ENCODE results near the gene DLG2. TPM values are rescaled to one million over a fixed set of nuclear protein-coding genes. Genes with fewer than 3 reads are reported as not detected.
"Not testable (repeated sequence)": the region's sequence is repeated elsewhere in the genome, so short reads cannot be mapped to it uniquely, and the experiment has no call there.

DLG2 gene
- total RNA-seq, 2 experiments from 2014 or later = 2.0 to 2.1 TPM

- Histone ChIP-seq H3K4me3 (ENCODE audit: low read length) (no peak overlapping the region), H3K27ac (ENCODE audit: low read depth in 1 of 2, low read length in 2 of 2) (no peak overlapping the region), H3K27me3 (ENCODE audit: control insufficient read depth in 1 of 2, insufficient read depth in 2 of 2, low read length in 2 of 2) (no peaks in the 10 kb centered on the region), H3K36me3 (ENCODE audit: insufficient read depth, low read length) (no peaks in the 10 kb centered on the region), H3K4me1 (ENCODE audit: insufficient read depth, low read length) (no peaks in the 10 kb centered on the region), H3K9me3 (ENCODE audit: control insufficient read depth in 1 of 2, insufficient read depth in 1 of 2, low read length in 2 of 2) (peaks cover 0 to 7% of the 10 kb centered on the region in 2 experiments)
- intact Hi-C loops (cut with DNase I, micrococcal nuclease) = no loop called here
- H3K9me3 Mint-ChIP-seq = peaks cover 10% of the 10 kb centered on the region
- no peak overlapping the region for H3K4me3 Mint-ChIP-seq
- no peaks in the 10 kb centered on the region for H3K4me1 Mint-ChIP-seq (ENCODE audit: low read depth)
- TF ChIP-seq CTCF (IDR thresholded peaks at IDR 0.05) = no peak
- H3K27me3 Mint-ChIP-seq = no peaks in the 10 kb centered on the region
- POLR2A ChIA-PET = no interaction called here
- ATAC-seq (ENCODE audit: poor library complexity) (no peak), DNase-seq (no peak)
- no peaks in the 10 kb centered on the region for H3K36me3 Mint-ChIP-seq (ENCODE audit: low read depth)
- CTCF ChIA-PET = no interaction called here
- H3K27ac Mint-ChIP-seq = no peak overlapping the region
These were observed 838.9 kb downstream of the DLG2 start for GRCh38 chr11:84788220-84788619.

- CTCF ChIA-PET; H3K27me3 Mint-ChIP-seq; H3K36me3 ChIP-seq (ENCODE audit: insufficient read depth, low read length); POLR2A ChIA-PET; H3K27ac ChIP-seq (ENCODE audit: low read depth in 1 of 2, low read length in 2 of 2); H3K4me1 Mint-ChIP-seq (ENCODE audit: low read depth); H3K4me3 ChIP-seq (ENCODE audit: low read length); H3K36me3 Mint-ChIP-seq (ENCODE audit: low read depth); H3K9me3 Mint-ChIP-seq; ATAC-seq (ENCODE audit: poor library complexity); H3K4me3 Mint-ChIP-seq; H3K4me1 ChIP-seq (ENCODE audit: insufficient read depth, low read length); H3K9me3 ChIP-seq (ENCODE audit: control insufficient read depth in 1 of 2, insufficient read depth in 1 of 2, low read length in 2 of 2); DNase-seq; H3K27ac Mint-ChIP-seq; intact Hi-C loops (cut with DNase I, micrococcal nuclease); H3K27me3 ChIP-seq (ENCODE audit: control insufficient read depth in 1 of 2, insufficient read depth in 2 of 2, low read length in 2 of 2): not testable (repeated sequence)
These were observed 843.0 kb downstream of the DLG2 start for GRCh38 chr11:84784158-84784557.

- no peaks in the 10 kb centered on the region for H3K36me3 ChIP-seq (ENCODE audit: insufficient read depth, low read length)
- CTCF ChIA-PET = no interaction called here
- no peaks in the 10 kb centered on the region for H3K27me3 Mint-ChIP-seq
- no peak for TF ChIP-seq CTCF (IDR thresholded peaks at IDR 0.05)
- H3K27me3 ChIP-seq (ENCODE audit: control insufficient read depth in 1 of 2, insufficient read depth in 2 of 2, low read length in 2 of 2) = no peaks in the 10 kb centered on the region
- H3K4me1 ChIP-seq (ENCODE audit: insufficient read depth, low read length) = no peaks in the 10 kb centered on the region
- no peak overlapping the region for H3K27ac Mint-ChIP-seq
- no peaks in the 10 kb centered on the region for H3K4me1 Mint-ChIP-seq (ENCODE audit: low read depth)
- no peak for ATAC-seq (ENCODE audit: poor library complexity)
- H3K9me3 ChIP-seq (ENCODE audit: control insufficient read depth in 1 of 2, insufficient read depth in 1 of 2, low read length in 2 of 2) = peaks cover 0 to 5% of the 10 kb centered on the region in 2 experiments
- H3K27ac ChIP-seq (ENCODE audit: low read depth in 1 of 2, low read length in 2 of 2) = no peak overlapping the region
- no peak for DNase-seq
- H3K36me3 Mint-ChIP-seq (ENCODE audit: low read depth) = no peaks in the 10 kb centered on the region
- no peak overlapping the region for H3K4me3 ChIP-seq (ENCODE audit: low read length)
- POLR2A ChIA-PET = no interaction called here
- H3K9me3 Mint-ChIP-seq = peaks cover 5% of the 10 kb centered on the region
- no peak overlapping the region for H3K4me3 Mint-ChIP-seq
- intact Hi-C loops (cut with DNase I, micrococcal nuclease) = no loop called here
These were observed 846.4 kb downstream of the DLG2 start for GRCh38 chr11:84780689-84781293.

- Mint-ChIP-seq H3K27me3 (no peaks in the 10 kb centered on the region), H3K36me3 (ENCODE audit: low read depth) (no peaks in the 10 kb centered on the region), H3K4me3 (no peak overlapping the region), H3K27ac (no peak overlapping the region), H3K9me3 (peaks cover 12% of the 10 kb centered on the region), H3K4me1 (ENCODE audit: low read depth) (no peaks in the 10 kb centered on the region)
- Histone ChIP-seq H3K4me1 (ENCODE audit: insufficient read depth, low read length) (no peaks in the 10 kb centered on the region), H3K27ac (ENCODE audit: low read depth in 1 of 2, low read length in 2 of 2) (no peak overlapping the region), H3K9me3 (ENCODE audit: control insufficient read depth in 1 of 2, insufficient read depth in 1 of 2, low read length in 2 of 2) (peaks cover 4 to 16% of the 10 kb centered on the region in 2 experiments), H3K27me3 (ENCODE audit: control insufficient read depth in 1 of 2, insufficient read depth in 2 of 2, low read length in 2 of 2) (no peaks in the 10 kb centered on the region), H3K4me3 (ENCODE audit: low read length) (no peak overlapping the region), H3K36me3 (ENCODE audit: insufficient read depth, low read length) (no peaks in the 10 kb centered on the region)
- ChIA-PET POLR2A (no interaction called here), CTCF (no interaction called here)
- intact Hi-C loops (cut with DNase I, micrococcal nuclease) = no loop called here
- DNase-seq = no peak
- no peak for TF ChIP-seq CTCF (IDR thresholded peaks at IDR 0.05)
- no peak for ATAC-seq (ENCODE audit: poor library complexity)
These were observed 851.6 kb downstream of the DLG2 start for GRCh38 chr11:84775503-84775902.
